Non-pigmented ciliary epithelial cell (primary cell): ENCODE results near the gene TOR4A.

Experiments
- DNase-seq: peaks from one replicate; pipeline ENCODE4 v3.0.0-alpha.2; 2010; ENCODE audit warnings: low read depth

Gene TOR4A

GRCh38 chr9:137307255-137308056 lies 29.9 kb downstream of the TOR4A start:
- no peak for DNase-seq

- DNase-seq: no peak
These were observed 30.6 kb downstream of the TOR4A start for GRCh38 chr9:137308057-137308619.

GRCh38 chr9:137309368-137310188 lies 32.1 kb downstream of the TOR4A start:
- DNase-seq: no peak

- DNase-seq: no peak
These were observed 32.9 kb downstream of the TOR4A start for GRCh38 chr9:137310189-137311052.

GRCh38 chr9:137311171-137311985 lies 33.9 kb downstream of the TOR4A start:
- DNase-seq: no peak

GRCh38 chr9:137311986-137312851 lies 34.7 kb downstream of the TOR4A start:
- no peak for DNase-seq

GRCh38 chr9:137312852-137313325 lies 35.4 kb downstream of the TOR4A start:
- no peak for DNase-seq

- DNase-seq: no peak
These were observed 35.9 kb downstream of the TOR4A start for GRCh38 chr9:137313326-137313936.

- DNase-seq: no peak
These were observed 36.5 kb downstream of the TOR4A start for GRCh38 chr9:137313956-137314560.

- no peak for DNase-seq
These were observed 37.3 kb downstream of the TOR4A start for GRCh38 chr9:137314561-137315560.

GRCh38 chr9:137315581-137316011 lies 38.1 kb downstream of the TOR4A start:
- no peak for DNase-seq

GRCh38 chr9:137316012-137316981 lies 38.8 kb downstream of the TOR4A start:
- no peak for DNase-seq

- DNase-seq: no peak
These were observed 39.6 kb downstream of the TOR4A start for GRCh38 chr9:137317021-137317717.

- no peak for DNase-seq
These were observed 40.4 kb downstream of the TOR4A start for GRCh38 chr9:137317718-137318511.

- DNase-seq: no peak
These were observed 41.1 kb downstream of the TOR4A start for GRCh38 chr9:137318602-137319001.
